ENCODE measurements around the gene TSSK6. TPM values are rescaled to one million over a fixed set of nuclear protein-coding genes. Genes with fewer than 3 reads are reported as not detected.

TSSK6 gene
- total RNA-seq, 4 donors from 2014 or later: 0.40 to 3.3 (median 0.92) TPM

GRCh38 chr19:19506592-19506991 lies 8.8 kb downstream of the TSSK6 start:
- Histone ChIP-seq H3K36me3 (peaks cover 0 to 66% of the 10 kb centered on the region in 2 donors), H3K4me1 (no peaks in the 10 kb centered on the region), H3K27ac (no peak overlapping the region), H3K9me3 (no peaks in the 10 kb centered on the region), H3K4me3 (no peak overlapping the region), H3K27me3 (no peaks in the 10 kb centered on the region)
- TF ChIP-seq POLR2AphosphoS5 (IDR thresholded peaks at IDR 0.05): no peak
- no peak for TF ChIP-seq POLR2A (IDR thresholded peaks at IDR 0.05)
- no peak for TF ChIP-seq CTCF (IDR thresholded peaks at IDR 0.05)
- no peak for TF ChIP-seq EP300 (IDR thresholded peaks at IDR 0.05)
- ATAC-seq: no peak
- WGBS, 2 donors (ENCODE audit: low coverage in 1 of 2): 40 to 75% methylated on average over 1 to 5 of the region's 12 CpGs

GRCh38 chr19:19505669-19506326 lies 9.6 kb downstream of the TSSK6 start:
- Histone ChIP-seq H3K9me3 (no peaks in the 10 kb centered on the region), H3K36me3 (peaks cover 0 to 74% of the 10 kb centered on the region in 2 donors), H3K4me1 (no peaks in the 10 kb centered on the region), H3K4me3 (no peak overlapping the region), H3K27me3 (no peaks in the 10 kb centered on the region), H3K27ac (no peak overlapping the region)
- 81 to 88% methylated on average over 5 to 9 of the region's 27 CpGs for WGBS, 2 donors (ENCODE audit: low coverage in 1 of 2)
- ATAC-seq: no peak
- TF ChIP-seq POLR2A (IDR thresholded peaks at IDR 0.05): no peak
- TF ChIP-seq CTCF (IDR thresholded peaks at IDR 0.05): no peak
- TF ChIP-seq POLR2AphosphoS5 (IDR thresholded peaks at IDR 0.05): no peak
- TF ChIP-seq EP300 (IDR thresholded peaks at IDR 0.05): no peak

GRCh38 chr19:19504754-19505668 lies 10.3 kb downstream of the TSSK6 start:
- peaks cover 0 to 82% of the 10 kb centered on the region in 2 donors for H3K36me3 ChIP-seq
- no peaks in the 10 kb centered on the region for H3K27me3 ChIP-seq
- H3K4me3 ChIP-seq: no peak overlapping the region
- WGBS, 2 donors (ENCODE audit: low coverage in 1 of 2): 90 to 100% methylated on average over 3 of the region's 23 CpGs
- no peaks in the 10 kb centered on the region for H3K4me1 ChIP-seq
- no peak overlapping the region for H3K27ac ChIP-seq
- ATAC-seq: no peak
- TF ChIP-seq EP300 (IDR thresholded peaks at IDR 0.05): no peak
- no peak for TF ChIP-seq CTCF (IDR thresholded peaks at IDR 0.05)
- TF ChIP-seq POLR2A (IDR thresholded peaks at IDR 0.05): no peak
- no peak for TF ChIP-seq POLR2AphosphoS5 (IDR thresholded peaks at IDR 0.05)
- no peaks in the 10 kb centered on the region for H3K9me3 ChIP-seq

GRCh38 chr19:19502808-19503602 lies 12.3 kb downstream of the TSSK6 start:
- no peaks in the 10 kb centered on the region for H3K4me1 ChIP-seq
- no peaks in the 10 kb centered on the region for H3K9me3 ChIP-seq
- no peak overlapping the region for H3K4me3 ChIP-seq
- H3K27me3 ChIP-seq: no peaks in the 10 kb centered on the region
- 64 to 82% methylated on average over 3 to 12 of the region's 18 CpGs for WGBS, 2 donors (ENCODE audit: low coverage in 1 of 2)
- no peak for ATAC-seq
- H3K36me3 ChIP-seq: peaks cover 0 to 100% of the 10 kb centered on the region in 2 donors
- no peak for TF ChIP-seq POLR2A (IDR thresholded peaks at IDR 0.05)
- TF ChIP-seq POLR2AphosphoS5 (IDR thresholded peaks at IDR 0.05): no peak
- TF ChIP-seq CTCF (IDR thresholded peaks at IDR 0.05): no peak
- no peak overlapping the region for H3K27ac ChIP-seq

Data from gastroesophageal sphincter (tissue), 4 donors.